HG02571 (cell line): ENCODE measurements around the gene NLRP9.

Experiments
- ATAC-seq: cut with Tn5 transposase; IDR thresholded peaks from one replicate; pipeline ENCODE4 v1.9.1; 2021; ENCODE audit warnings: mild to moderate bottlenecking, moderate library complexity; ENCODE audit not compliant: unreplicated experiment

The NLRP9 gene

GRCh38 chr19:55674841-55675660 is 63.2 kb downstream of the NLRP9 start, which contains the start of gene EPN1:
EPN1 (plus strand) TSS chr19:55675226; CDS start chr19:55678628, 3,402 bp downstream.
- ATAC-seq: peak; percentile 67

GRCh38 chr19:55674459-55674840 is 63.8 kb downstream of the NLRP9 start:
- no peak for ATAC-seq

GRCh38 chr19:55673889-55674288 is 64.3 kb downstream of the NLRP9 start:
- ATAC-seq: no peak

- no peak for ATAC-seq
Observed at GRCh38 chr19:55673465-55673864, 64.7 kb downstream of the NLRP9 start.

GRCh38 chr19:55672418-55672817 is 65.8 kb downstream of the NLRP9 start:
- no peak for ATAC-seq

GRCh38 chr19:55671054-55671378 is 67.2 kb downstream of the NLRP9 start:
- no peak for ATAC-seq

- ATAC-seq: no peak
Observed at GRCh38 chr19:55670280-55671053, 67.7 kb downstream of the NLRP9 start.

GRCh38 chr19:55669418-55670279 is 68.6 kb downstream of the NLRP9 start:
- no peak for ATAC-seq

GRCh38 chr19:55668603-55669348 is 69.4 kb downstream of the NLRP9 start:
- ATAC-seq: no peak

- no peak for ATAC-seq
Observed at GRCh38 chr19:55667958-55668357, 70.2 kb downstream of the NLRP9 start.

GRCh38 chr19:55667511-55667910 is 70.7 kb downstream of the NLRP9 start:
- ATAC-seq: no peak

GRCh38 chr19:55667006-55667381 is 71.2 kb downstream of the NLRP9 start:
- ATAC-seq: no peak

- ATAC-seq: no peak
Observed at GRCh38 chr19:55666343-55667005, 71.7 kb downstream of the NLRP9 start.

- ATAC-seq: no peak
Observed at GRCh38 chr19:55663846-55664536, 74.2 kb downstream of the NLRP9 start.

- no peak for ATAC-seq
Observed at GRCh38 chr19:55661826-55662225, 76.4 kb downstream of the NLRP9 start.

GRCh38 chr19:55660991-55661390 is 77.2 kb downstream of the NLRP9 start:
- no peak for ATAC-seq

- no peak for ATAC-seq
Observed at GRCh38 chr19:55660404-55660803, 77.8 kb downstream of the NLRP9 start.

- no peak for ATAC-seq
Observed at GRCh38 chr19:55659822-55660221, 78.4 kb downstream of the NLRP9 start.

- ATAC-seq: no peak
Observed at GRCh38 chr19:55658846-55659459, 79.2 kb downstream of the NLRP9 start.
